ENCODE results near the gene R3HDM2. TPM values are rescaled to one million over a fixed set of nuclear protein-coding genes. Genes with fewer than 3 reads are reported as not detected.

The R3HDM2 gene
- total and polyA plus RNA-seq, 2 of the 13 experiments (the other 11 are each of a cell fraction or from before 2014, with no cell fraction given) = 11.1 to 23.5 TPM

DNA sequence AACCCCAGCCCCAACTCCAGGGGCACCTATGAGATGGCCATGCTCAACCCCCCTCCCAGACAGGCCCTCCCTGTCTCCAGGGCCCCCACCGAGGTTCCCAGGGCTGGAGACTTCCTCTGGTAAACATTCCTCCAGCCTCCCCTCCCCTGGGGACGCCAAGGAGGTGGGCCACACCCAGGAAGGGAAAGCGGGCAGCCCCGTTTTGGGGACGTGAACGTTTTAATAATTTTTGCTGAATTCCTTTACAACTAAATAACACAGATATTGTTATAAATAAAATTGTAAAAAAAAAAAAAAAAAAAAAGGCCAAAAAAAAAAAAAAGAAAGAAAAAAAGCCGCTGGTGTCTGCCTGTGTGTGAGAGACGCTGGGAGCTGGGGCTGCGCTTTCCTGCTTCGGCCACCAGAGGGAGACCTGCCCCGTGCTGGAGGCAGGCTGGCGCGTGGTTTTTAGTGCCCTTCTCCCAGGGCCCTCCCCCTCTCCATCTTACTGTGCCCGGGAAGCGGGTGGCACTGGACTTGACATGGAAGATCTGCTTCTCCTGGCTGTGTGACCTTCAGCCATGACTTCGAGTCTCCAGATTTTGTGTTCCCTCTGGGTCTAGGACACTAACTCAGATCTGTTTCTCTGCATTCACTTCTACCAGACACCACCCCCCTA is 217.7 kb downstream of the R3HDM2 start (continued):
- no peak for TF ChIP-seq HNF4A (CRISPR knock-in tag; IDR thresholded peaks at IDR 0.05)
- peak; percentile 21; the same call in 1 of the 2 replicates for TF ChIP-seq SMC3 (IDR thresholded peaks at IDR 0.05; ENCODE audit: low read length)

- peaks cover 9% of the 10 kb centered on the region; the same call in 1 of the 2 replicates for H4K20me1 ChIP-seq (ENCODE audit: insufficient read depth, low read length)
- H3K27ac ChIP-seq (ENCODE audit: extremely low read length, insufficient read depth, low read length) = no peak overlapping the region
- no peak overlapping the region for H2AFZ ChIP-seq (ENCODE audit: low read length)
- peaks cover 27 to 47% of the 10 kb centered on the region in 2 experiments; a peak in 4 of 5 replicates for H3K36me3 ChIP-seq (replicated peaks in 1 of 2; ENCODE audit: control insufficient read depth in 1 of 2, insufficient read depth in 2 of 2, low read length in 2 of 2)
- H3K4me3 ChIP-seq (replicated peaks in 1 of 3; ENCODE audit: insufficient read depth in 1 of 3, low read depth in 2 of 3, low read length in 3 of 3) = no peak overlapping the region
- H3K79me2 ChIP-seq (ENCODE audit: insufficient read depth, low read length) = no peaks in the 10 kb centered on the region
- ChIA-PET CTCF (ENCODE audit: low intra/inter-chr PET ratio, low total read pairs) (interaction anchor here (0.5 to 9.8 kb wide), 2 partner anchors 27 to 55 kb away, joined by 3 to 308 read pairs; a partner anchor contains a TSS), POLR2A (interaction anchor here (0.8 to 2.6 kb wide), 3 partner anchors 17 to 30 kb away, joined by 3 to 14 read pairs (median 8); partner anchors contain the start of gene SHMT2)
- no peak for FAIRE-seq
- BruUV-seq (replicated peaks) = no TSS peak
- H3K4me1 ChIP-seq (ENCODE audit: insufficient read depth, low read length) = peaks cover 35% of the 10 kb centered on the region
- DNase-seq (ENCODE audit: low spot score) = no peak
- H3K9me3 ChIP-seq (ENCODE audit: low read length) = no peaks in the 10 kb centered on the region
- no peak for ATAC-seq
- peaks cover 7 to 28% of the 10 kb centered on the region in 2 experiments for H3K27me3 ChIP-seq (ENCODE audit: control insufficient read depth in 1 of 2, insufficient read depth in 2 of 2, low read length in 2 of 2)
- no peak overlapping the region for H3K4me2 ChIP-seq (ENCODE audit: low read depth, low read length)
- TF ChIP-seq ZNF230 (CRISPR knock-in tag; IDR thresholded peaks at IDR 0.05) (no peak), ZNF256 (CRISPR knock-in tag; conservative IDR thresholded peaks at IDR 0.05) (no peak), ZNF577 (CRISPR knock-in tag; IDR thresholded peaks at IDR 0.05; ENCODE audit: borderline replicate concordance, low read depth) (no peak), ZNF329 (CRISPR knock-in tag; IDR thresholded peaks at IDR 0.05; ENCODE audit: low read depth) (no peak), ARNT (IDR thresholded peaks at IDR 0.05) (no peak), ZNF563 (CRISPR knock-in tag; IDR thresholded peaks at IDR 0.05) (no peak), TFDP1 (CRISPR knock-in tag; IDR thresholded peaks at IDR 0.05; ENCODE audit: borderline replicate concordance) (no peak), U2AF2 (IDR thresholded peaks at IDR 0.05; ENCODE audit: low read depth, low read length) (no peak), ZNF543 (CRISPR knock-in tag; IDR thresholded peaks at IDR 0.05) (no peak), FOXO4 (CRISPR knock-in tag; conservative IDR thresholded peaks at IDR 0.05) (no peak), IKZF4 (CRISPR knock-in tag; IDR thresholded peaks at IDR 0.05; ENCODE audit: borderline replicate concordance, low read depth, not compliant biosample characterization) (no peak)
- TF ChIP-seq, protein P1, sequence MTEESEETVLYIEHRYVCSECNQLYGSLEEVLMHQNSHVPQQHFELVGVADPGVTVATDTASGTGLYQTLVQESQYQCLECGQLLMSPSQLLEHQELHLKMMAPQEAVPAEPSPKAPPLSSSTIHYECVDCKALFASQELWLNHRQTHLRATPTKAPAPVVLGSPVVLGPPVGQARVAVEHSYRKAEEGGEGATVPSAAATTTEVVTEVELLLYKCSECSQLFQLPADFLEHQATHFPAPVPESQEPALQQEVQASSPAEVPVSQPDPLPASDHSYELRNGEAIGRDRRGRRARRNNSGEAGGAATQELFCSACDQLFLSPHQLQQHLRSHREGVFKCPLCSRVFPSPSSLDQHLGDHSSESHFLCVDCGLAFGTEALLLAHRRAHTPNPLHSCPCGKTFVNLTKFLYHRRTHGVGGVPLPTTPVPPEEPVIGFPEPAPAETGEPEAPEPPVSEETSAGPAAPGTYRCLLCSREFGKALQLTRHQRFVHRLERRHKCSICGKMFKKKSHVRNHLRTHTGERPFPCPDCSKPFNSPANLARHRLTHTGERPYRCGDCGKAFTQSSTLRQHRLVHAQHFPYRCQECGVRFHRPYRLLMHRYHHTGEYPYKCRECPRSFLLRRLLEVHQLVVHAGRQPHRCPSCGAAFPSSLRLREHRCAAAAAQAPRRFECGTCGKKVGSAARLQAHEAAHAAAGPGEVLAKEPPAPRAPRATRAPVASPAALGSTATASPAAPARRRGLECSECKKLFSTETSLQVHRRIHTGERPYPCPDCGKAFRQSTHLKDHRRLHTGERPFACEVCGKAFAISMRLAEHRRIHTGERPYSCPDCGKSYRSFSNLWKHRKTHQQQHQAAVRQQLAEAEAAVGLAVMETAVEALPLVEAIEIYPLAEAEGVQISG (CRISPR knock-in tag; IDR thresholded peaks at IDR 0.05) = no peak
- TF ChIP-seq, protein P2, sequence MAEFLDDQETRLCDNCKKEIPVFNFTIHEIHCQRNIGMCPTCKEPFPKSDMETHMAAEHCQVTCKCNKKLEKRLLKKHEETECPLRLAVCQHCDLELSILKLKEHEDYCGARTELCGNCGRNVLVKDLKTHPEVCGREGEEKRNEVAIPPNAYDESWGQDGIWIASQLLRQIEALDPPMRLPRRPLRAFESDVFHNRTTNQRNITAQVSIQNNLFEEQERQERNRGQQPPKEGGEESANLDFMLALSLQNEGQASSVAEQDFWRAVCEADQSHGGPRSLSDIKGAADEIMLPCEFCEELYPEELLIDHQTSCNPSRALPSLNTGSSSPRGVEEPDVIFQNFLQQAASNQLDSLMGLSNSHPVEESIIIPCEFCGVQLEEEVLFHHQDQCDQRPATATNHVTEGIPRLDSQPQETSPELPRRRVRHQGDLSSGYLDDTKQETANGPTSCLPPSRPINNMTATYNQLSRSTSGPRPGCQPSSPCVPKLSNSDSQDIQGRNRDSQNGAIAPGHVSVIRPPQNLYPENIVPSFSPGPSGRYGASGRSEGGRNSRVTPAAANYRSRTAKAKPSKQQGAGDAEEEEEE (CRISPR knock-in tag; IDR thresholded peaks at IDR 0.05; ENCODE audit: borderline replicate concordance) = no peak
- intact Hi-C loops (cut with micrococcal nuclease; ENCODE audit: unreplicated experiment) = no loop called here
- WGBS (ENCODE audit: low lambda C conversion rate) = 94% methylated on average over 7 of the region's 7 CpGs
- in situ Hi-C loops (cut with HindIII; ENCODE audit: extremely low pct_ligation_motif_present, low pct_unique_long_range_greater_than_20kb) = no loop called here
- no peak overlapping the region for H3K9ac ChIP-seq (ENCODE audit: insufficient read depth, low read depth, low read length)
These were observed 218.2 kb downstream of the R3HDM2 start for GRCh38 chr12:57212701-57213057.
